NCI-H748 treated with DMSO at 0.1 percent for 48 hours (cell line): ENCODE results near the gene MTRF1L.
"Not testable (repeated sequence)": the region's sequence is repeated elsewhere in the genome, so short reads cannot be mapped to it uniquely, and the experiment has no call there.

Source experiments
- DNase-seq: peaks from one replicate; lab custom pipeline; 2025; lab: John Stamatoyannopoulos, UW

Gene MTRF1L

DNA sequence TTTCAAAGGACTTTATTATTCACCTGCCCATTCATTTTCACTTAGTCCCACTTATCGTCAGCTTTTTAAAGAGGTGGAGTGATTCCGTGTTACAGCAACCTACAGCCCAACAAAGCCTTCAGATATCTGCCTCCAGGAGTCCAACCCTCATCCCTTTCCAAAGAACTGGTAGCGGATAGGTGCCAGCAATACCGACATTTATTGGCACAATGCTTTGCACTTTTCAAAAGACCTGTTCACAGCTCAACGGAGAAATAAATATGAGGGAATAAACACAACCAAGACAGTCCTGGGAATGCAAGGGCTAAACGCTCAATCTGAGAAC is 819 bp upstream of the MTRF1L start:
- no peak for DNase-seq

DNA sequence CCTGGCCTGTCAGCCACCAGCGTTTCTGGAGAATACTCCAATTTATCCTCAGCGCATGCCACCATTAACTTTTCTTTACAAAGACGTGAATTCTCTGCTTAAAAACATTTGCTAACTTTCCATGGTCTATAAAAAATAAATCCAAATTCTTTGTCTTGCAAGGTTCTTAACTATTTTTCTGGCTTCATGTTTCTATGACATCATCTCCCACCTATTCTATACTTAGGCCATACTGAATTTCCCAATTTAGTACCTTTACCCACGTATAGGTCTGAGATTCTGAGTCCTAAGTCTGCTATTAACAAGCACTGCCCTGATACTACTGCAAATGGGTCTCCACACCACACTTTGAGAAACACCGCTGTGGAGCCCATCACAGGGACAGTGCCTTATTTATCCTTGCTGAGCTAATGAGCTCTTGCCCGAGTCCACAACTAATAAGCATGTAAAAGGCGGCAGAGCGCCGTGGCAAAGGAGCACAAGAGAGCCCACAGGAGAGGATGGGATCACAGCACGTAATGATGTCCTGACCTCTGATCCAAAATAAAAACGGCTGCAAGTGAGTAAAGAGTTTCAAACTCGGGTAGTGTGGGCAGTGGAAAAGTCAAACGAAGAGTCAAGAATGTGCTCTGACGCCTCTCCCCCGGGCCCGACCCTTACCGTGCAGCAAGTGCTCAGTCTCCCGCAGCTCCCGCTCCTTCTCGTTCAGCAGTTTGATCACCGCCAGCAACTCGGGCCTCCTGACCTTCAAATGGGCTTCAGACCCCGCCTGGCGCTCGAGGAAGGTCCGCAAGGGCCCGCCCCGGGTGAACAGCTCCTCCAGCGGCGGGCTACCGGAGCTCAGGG is 519 bp downstream of the MTRF1L start:
- no peak for DNase-seq

DNA sequence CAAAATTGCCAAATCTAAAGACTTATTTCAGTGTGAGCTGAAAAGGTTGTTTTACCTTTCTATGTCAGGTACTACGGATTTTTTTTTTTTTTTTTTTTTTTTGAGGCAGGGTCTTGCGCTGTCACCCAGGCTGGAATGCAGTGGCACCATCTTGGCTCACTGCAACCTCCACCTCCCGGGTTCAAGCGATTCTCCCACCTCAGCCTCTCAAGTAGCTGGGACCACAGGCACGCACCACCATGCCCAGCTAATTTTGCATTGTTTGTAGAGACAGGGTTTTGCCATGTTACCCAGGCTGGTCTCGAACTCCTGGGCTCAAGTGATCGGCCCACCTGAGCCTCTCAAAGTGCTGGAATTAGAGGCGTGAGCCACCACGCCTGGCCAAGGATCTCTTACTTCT is 1.7 kb downstream of the MTRF1L start:
- not testable (repeated sequence) for DNase-seq

DNA sequence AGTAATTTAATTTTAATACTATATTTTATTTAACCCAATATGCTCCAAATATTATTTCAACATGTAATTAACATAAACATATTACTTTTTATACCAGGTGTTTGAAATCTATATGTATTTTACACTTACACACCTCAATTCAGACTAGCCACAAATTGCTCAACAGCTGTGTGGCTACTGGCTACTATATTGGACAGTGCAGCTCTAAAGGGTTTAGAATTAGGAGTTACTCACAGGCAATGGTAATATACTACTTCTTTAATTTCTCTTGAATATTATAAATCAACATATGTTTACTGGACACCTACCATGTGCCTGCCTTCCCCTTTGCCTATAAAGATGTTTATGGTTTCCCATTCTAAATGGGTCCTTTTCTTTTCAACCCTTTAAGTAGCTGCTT is 2.3 kb downstream of the MTRF1L start:
- DNase-seq = no peak

DNA sequence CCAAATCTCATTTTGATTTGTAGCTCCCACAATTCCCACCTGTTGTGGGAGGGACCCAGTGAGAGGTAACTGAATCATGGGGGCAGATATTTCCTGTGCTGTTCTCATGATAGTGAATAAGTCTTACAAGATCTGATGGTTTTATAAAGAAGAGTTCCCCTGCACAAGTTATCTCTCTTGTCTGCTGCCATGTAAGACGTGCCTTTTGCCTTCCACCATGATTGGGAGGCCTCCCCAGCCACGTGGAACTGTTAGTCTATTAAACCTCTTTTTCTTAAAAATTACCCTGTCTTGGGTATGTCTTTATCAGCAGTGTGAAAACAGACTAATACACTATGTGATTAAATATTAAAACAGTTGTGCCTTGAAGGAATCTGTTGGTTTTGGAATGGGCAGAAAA is 3.0 kb downstream of the MTRF1L start:
- DNase-seq = not testable (repeated sequence)

DNA sequence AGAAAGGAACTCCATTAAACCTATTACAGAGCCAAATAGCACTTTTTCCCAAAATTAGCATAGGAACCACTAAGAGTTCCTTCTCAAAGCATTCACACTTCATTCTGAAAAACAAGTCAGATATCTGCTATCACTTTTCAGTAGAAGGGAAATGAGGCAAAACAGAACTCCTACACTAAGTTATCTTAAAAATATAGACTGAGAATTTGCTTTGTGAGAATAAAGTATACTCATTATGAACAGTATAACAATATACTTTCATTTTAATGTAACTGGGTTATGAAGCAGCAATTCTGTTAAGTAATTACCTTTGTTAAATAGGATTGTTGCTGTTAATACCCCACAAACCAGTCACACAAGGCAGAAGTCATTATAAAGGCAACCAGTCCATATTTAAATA is 8.7 kb downstream of the MTRF1L start:
- DNase-seq = no peak

DNA sequence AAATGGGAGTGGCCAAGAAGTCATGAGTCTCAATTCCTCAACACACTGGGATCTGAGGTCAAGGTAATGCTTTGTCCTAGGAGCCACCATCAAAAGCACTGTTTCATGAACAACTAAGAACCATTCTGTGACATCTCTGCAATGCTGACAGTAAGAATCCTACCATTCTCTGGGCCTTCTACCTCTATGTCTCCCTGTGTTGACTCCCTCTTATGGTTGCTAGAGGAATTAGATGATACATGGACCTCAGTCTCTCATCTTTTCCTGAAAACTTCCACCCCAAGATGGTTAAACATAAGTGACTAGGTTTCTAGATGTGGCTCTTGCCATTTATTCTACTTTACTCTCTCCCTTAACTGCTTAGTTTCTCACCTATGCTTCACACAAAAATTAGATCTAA is 9.1 kb downstream of the MTRF1L start:
- DNase-seq = no peak

DNA sequence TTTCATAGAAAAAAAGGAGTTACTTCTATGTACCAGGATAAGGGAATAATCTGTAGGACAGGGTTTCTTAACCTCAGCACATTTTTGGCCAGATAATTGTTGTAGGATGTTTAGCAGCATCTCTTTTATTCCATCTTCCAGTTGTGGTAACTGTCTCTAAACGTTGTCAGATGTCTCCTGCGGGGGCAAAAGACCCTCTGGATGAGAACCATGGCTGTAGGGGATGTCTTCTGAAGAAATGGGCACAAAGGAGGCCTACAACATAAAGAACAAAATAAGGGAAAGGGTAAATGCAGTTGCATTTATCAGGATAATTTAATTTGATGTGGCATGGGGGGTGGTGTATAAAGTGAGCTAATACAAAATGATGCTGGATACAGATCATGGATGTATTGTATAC is 15.5 kb downstream of the MTRF1L start:
- no peak for DNase-seq

DNA sequence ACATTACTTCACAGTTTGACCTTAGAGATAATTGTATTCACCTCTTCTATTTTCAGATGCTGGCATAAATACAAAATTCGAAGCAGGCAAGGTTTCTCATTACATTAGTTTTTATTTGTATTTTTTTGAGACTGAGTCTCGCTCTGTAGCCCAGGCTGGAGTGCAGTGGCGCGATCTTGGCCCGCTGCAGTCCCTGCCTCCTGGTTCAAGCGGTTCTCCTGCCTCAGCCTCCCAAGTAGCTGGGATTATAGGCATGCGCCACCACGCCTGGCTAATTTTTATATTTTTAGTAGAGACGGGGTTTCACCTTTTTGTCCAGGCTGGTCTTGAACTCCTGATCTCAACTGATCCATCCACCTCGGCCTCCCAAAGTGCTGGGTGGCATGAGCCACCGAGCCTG is 17.2 kb downstream of the MTRF1L start:
- not testable (repeated sequence) for DNase-seq

DNA sequence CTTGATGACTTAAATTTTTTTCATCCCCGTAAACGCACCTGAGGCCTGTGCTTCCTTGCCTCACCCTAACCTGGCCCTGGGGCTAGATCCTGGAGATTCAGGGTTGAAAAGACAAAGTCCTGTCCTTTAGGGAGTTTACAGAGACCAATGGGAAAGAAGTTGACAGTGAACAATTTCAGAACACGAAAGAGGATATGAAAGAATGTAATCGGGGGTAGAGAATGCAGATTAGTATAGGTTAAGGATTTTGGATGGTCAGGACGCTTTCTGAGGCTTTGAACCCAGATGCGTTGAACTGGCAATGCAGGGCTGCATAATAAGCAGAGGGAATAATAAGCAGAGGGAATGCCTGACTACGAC is 18.0 kb downstream of the MTRF1L start:
- DNase-seq = peak; percentile 24

DNA sequence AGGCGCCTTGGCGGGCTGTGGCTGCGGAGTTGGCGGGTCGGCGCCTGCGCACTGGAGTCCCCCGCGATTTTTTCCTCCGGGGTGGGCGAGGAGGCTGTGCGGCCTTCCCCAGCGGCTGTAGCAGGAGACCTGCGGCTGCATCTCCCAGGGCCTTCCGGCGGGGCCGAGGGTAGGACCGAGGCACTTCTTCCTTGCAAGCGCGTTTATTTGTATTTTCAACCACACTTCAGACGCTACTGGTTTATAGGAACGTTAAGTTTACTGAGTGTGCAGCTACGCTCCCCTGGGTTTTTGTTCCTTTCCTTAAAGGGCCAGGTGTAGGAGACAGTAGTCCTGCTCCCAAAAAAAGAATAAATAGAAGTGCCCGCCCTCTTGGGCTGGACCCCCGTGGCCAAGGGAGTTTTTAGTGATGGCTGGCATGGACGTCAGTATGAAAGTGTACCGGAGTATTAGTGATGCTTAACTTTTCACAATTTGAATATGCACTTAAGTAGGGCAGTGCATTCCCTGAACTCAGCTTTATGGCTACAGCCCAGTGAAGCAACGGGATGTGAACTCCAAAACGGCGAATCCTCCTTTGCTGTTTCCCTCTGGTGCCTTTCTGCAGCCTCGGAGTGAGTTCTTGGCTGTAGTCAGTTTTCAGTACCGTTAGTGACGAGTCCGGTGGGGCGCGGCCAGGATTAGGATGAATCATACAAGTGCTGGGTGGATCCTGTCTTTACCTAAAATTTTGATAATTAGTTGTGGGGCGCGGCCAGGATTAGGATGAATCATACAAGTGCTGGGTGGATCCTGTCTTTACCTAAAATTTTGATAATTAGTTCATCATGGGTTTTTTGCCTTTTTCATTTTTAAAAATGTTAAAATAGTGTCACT is 18.6 kb downstream of the MTRF1L start:
- DNase-seq = peak; percentile 44

DNA sequence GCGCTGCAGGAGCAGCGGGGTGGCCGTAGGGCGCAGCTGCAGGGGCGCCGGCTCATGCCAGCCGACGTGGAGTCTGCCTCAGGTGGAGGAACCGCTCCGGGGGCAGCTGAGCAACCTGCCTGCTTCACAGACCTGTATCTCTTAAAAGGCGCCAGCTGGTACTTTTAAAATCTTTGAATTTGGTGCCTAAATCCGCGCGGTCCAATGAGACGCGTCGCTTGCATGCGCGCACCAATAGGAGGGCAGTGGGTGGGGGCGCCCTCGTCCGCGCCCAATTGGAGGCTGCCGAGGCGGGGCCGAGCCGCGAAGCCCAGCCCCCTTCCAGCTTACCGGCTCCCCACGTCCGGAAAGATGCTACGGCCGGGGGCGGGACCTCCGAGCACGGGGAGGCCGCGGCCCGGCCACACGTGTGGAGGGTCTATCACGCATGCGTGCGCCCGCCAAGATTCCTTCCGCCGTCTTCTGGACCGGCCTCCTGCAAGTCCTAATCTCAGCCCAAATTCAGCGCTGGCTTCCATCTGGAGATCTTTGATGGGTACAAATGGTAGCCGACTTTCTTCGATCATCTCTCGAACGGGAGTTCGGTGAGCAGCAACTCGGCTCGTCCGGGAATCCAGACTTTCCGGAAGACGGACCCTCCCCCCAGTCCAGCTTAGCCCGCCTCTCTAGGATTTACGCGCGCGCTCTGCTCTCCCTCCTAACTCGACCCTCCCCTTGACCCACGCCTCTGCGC is 19.4 kb downstream of the MTRF1L start, which contains the start of gene FBXO5:
Gene FBXO5, minus strand, starts transcription at position 138 of the 733 bp plus-strand sequence. Its CDS starts 82 bp downstream, at position 56.
- peak; percentile 94 for DNase-seq

DNA sequence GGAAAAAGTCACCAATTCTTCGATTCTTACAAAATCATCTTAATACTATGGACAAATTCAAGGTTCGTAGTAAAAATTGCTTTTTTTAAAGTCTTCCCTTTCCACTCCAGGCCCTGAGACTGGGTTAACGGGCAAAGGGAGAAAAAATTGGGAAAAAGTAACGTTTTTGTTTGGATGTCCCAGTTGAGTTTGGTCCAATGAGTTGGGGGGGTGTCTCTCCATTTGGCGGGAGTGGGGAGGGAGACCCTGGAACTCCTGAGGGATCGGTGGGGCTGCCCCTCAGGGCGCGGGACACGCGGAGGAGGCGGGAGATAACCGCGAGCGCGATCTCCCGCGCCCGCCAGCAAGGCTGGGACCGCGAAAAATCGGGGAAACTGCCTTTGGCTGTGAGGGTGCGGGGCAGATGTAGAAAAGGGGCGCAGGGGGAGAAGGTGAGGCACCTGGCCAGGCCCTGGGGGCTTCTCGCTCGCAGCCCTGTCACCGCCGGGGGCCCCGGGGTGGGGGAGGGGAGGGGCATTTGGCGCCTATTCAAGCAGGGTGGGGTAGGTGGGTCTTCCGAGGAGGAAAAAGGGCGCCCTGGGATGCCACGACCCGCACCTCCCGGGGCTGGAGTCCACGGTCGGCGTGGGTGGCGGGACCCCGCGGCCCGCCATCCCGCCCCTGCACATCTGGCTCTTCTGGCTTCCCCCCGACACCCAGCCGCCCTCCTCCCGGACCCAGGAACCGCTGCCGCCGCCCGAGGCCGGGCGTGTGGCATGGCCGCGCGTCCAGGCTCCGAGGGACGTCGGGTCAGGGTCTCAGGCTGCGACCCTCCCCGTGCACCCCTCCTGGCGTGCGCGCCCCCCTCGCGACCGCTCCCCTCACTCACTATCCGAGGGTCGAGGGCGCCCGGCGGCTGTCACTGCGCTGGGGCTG is 20.3 kb downstream of the MTRF1L start:
- DNase-seq = no peak

DNA sequence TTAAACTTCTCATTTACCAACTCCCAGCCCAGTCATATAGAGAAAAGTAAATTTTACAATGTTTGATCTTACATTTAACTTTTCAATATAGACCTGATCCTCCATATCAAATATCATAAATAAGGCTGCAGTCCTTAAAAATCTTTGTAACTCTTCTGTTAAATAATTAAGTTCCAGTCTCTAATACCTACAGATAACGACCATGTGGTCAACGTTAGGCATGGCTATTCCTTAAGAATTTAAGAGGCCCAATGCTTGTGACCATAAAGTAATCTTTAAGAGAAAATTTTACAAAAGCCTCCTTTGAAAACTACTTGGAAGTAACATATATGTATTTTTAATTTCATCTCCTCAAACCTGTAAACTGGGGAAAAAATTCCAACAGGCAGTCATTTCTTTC is 21.3 kb downstream of the MTRF1L start:
- no peak for DNase-seq

DNA sequence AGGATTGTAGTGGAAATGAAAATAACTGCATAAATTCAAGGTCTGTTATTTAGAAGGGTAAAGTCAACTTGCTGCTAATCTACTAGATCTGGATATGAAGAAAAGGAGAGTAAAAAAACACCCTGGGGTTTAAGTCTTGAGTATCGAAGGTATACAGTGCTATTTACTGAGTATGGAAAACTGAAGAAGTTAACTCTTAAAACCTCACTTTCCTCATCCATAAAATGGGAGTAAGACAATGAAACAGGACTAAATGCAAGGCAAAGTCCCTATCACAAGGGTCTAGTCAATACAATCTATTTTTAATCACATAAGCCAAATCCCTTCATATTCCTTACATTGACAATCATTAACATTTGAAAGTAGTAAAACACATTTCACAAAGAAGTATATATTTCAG is 21.9 kb downstream of the MTRF1L start:
- no peak for DNase-seq

DNA sequence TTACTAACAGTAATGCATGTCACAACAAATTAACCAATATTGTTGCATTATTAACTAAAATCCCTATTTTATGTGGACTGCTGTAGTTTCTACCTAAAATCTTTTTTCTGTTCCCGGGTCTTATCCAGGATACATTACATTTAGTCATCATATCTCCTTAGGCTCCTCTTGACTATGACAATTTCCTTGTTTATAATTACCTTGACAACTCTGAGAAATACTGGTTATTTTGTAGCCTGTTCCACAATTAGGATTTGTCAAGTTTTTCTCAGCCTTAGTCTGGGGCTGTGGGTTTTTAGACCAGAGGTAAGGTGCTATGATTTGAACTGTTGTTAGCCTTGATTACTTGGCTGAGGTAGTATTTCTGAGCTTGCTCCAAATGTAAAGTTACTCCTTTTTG is 23.4 kb downstream of the MTRF1L start:
- no peak for DNase-seq

DNA sequence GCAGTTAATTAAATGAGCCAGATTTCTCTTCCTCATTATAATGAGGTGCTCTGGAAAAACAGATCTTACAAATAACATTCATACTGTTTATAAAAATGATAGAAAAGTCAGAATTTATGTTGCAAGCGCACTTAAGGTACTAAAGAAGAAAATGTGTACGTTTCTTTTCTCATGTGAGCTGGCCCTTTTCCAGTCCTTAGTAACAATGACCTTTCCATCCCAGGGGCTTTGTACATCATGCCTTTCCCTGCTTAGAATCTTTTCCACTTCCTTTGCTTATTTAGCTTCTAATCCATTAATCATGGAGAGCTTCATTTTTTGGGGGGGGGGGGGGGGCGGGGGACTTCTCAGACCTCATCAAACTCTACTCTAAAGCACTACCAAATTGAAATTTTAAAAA is 24.5 kb downstream of the MTRF1L start:
- DNase-seq = no peak

DNA sequence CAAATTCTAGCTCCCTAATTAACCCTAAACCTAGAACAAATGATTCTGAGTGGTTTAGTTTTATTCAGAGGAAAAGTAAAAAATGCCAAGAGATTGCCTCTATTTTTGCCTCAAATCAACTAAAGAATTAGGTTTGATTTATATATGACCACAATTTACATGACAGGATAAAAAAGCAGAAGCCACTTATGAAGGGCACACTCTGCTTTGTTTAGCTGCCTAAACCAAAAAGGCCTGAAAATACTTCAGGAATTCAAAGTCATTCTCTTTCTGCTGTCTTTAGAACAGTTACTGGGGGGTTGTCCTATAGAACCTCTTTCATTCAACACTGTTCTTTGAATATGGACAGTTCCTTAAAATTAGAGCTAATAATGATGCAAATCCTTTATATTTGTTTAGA is 25.0 kb downstream of the MTRF1L start:
- DNase-seq = no peak

DNA sequence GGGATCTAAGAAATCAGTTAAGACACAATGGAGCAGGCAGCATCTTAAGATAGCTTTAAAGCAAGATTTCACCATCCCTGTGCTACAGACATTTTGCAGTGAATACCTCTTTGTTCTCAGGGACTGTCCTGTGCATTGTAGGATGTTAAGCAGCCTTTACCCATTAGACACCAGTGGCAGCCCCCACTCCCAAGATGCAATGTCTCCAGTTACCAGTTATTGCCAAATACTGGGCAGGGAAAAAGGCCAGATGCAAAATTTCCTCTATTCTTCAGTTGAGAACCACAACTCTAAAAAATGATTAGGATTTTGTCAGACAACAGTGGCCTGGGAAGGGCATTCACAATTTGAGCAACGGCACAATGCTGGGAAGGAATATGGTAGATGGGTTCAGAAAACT is 25.8 kb downstream of the MTRF1L start:
- no peak for DNase-seq

DNA sequence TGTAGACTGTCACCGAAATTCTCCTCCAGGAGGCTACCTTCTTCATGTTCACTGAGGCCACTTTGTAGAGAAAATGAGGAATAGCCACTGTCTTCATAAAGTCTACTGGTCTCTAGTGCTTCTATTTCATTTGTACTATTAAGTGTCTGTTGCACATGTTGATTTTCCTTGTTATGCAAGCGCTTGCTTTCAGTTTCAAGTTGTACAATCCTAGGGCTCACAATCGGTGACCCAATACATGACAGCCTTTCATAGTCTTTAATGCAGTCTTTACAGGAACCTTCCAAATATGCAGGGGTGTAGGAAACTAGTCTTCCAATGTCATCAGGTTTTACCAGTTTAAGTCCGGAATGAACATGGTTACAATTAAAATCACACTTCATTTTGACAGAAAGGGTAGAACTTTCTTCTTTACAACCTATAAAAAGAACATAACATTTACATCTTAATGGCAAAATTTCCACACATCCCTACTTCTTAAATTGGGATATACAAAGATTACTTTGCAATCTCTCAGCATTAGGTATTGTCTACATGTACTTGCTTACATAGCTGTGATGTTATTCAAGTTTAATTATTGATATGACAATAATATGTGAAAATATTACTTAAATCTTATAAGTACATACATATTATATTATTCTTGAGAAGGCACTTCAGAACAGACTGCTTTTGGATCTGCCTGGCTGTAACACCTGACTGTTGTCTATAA is 27.1 kb downstream of the MTRF1L start:
- DNase-seq = no peak

DNA sequence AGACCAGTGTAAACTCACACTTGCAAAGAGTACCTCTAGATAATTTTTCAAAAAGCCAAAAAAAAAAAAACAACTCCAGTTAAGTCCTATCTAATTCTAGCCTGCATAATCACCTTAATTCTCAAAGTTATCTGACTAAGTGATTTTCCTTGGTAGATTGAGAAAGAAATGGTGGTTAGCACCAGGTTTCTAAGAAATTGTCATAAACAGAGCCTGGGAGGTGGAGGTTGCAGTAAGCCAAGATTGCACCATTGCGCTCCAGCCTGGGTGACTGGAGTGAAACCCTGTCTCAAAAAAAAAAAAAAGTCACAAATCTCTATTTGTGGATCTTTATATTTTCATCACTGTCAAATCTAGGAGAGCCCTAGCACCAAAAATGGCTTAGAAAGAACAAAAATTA is 28.6 kb downstream of the MTRF1L start:
- no peak for DNase-seq
